H9 (cell line): Measurements from ENCODE around the gene CHRNA4. TPM values are rescaled to one million over a fixed set of nuclear protein-coding genes. Genes with fewer than 3 reads are reported as not detected.

ENCODE experiments used
- DNase-seq: peaks from one replicate; pipeline ENCODE4 v3.0.0-alpha.2; 2017
- H2AFZ ChIP-seq: one replicate; pipeline ENCODE4 v1.6.1; 2013; ENCODE audit warnings: mild to moderate bottlenecking, low read length, control low read depth, moderate library complexity
- H2AK5ac ChIP-seq: 2 replicates; pipeline ENCODE4 v1.6.1; 2013; ENCODE audit warnings: low read length, control low read depth, mixed read lengths; ENCODE audit not compliant: insufficient read length
- H2BK120ac ChIP-seq: one replicate; pipeline ENCODE4 v1.6.1; 2013; ENCODE audit warnings: low read depth, mild to moderate bottlenecking, low read length, control low read depth, inconsistent platforms; ENCODE audit not compliant: poor library complexity, severe bottlenecking
- H2BK12ac ChIP-seq: 2 replicates; pipeline ENCODE4 v1.6.1; 2013; ENCODE audit warnings: low read length, control low read depth, mixed read lengths, low read depth; ENCODE audit not compliant: insufficient read length
- H2BK15ac ChIP-seq: 2 replicates; pipeline ENCODE4 v1.6.1; 2013; ENCODE audit warnings: low read depth, low read length, control low read depth
- H2BK20ac ChIP-seq: one replicate; pipeline ENCODE4 v1.6.1; 2013; ENCODE audit warnings: low read depth, mild to moderate bottlenecking, low read length, control low read depth, inconsistent platforms; ENCODE audit not compliant: poor library complexity, severe bottlenecking
- H2BK5ac ChIP-seq: 2 replicates; pipeline ENCODE4 v1.6.1; 2013; ENCODE audit warnings: low read length, control low read depth, mixed read lengths; ENCODE audit not compliant: insufficient read length
- H3K14ac ChIP-seq: 2 replicates; pipeline ENCODE4 v1.6.1; 2013; ENCODE audit warnings: low read length, control low read depth; ENCODE audit not compliant: insufficient read depth
- H3K18ac ChIP-seq: 2 replicates; pipeline ENCODE4 v1.6.1; 2013; ENCODE audit warnings: low read depth, mild to moderate bottlenecking, mixed read lengths, low read length, control low read depth; ENCODE audit not compliant: insufficient read length
- H3K23ac ChIP-seq: 2 replicates; pipeline ENCODE4 v1.6.1; 2013; ENCODE audit warnings: low read length, control low read depth, mixed read lengths, low read depth; ENCODE audit not compliant: insufficient read length
- H3K23me2 ChIP-seq: 2 replicates; pipeline ENCODE4 v1.6.1; 2013; ENCODE audit warnings: low read depth, mild to moderate bottlenecking, mixed read lengths, low read length, control low read depth; ENCODE audit not compliant: insufficient read length, poor library complexity, severe bottlenecking
- H3K27ac ChIP-seq: 2 replicates; pipeline ENCODE4 v1.5.1; 2013; ENCODE audit warnings: low read length, control low read depth, mixed read lengths, low read depth; ENCODE audit not compliant: insufficient read length
- H3K27me3 ChIP-seq: 2 replicates; pipeline ENCODE4 v1.6.1; 2013; ENCODE audit warnings: low read length, control low read depth, inconsistent platforms; ENCODE audit not compliant: insufficient read depth
- H3K4ac ChIP-seq: 2 replicates; pipeline ENCODE4 v1.6.1; 2013; ENCODE audit warnings: low read depth, mild to moderate bottlenecking, control low read depth, inconsistent platforms, low read length, moderate library complexity
- H3K4me1 ChIP-seq: 2 replicates; pipeline ENCODE4 v1.6.1; 2013; ENCODE audit warnings: low read length, control low read depth, inconsistent platforms; ENCODE audit not compliant: insufficient read depth
- H3K4me2 ChIP-seq: 2 replicates; pipeline ENCODE4 v1.6.1; 2013; ENCODE audit warnings: low read length, control low read depth, mixed read lengths; ENCODE audit not compliant: insufficient read length, insufficient read depth
- H3K56ac ChIP-seq: 2 replicates; pipeline ENCODE4 v1.6.1; 2013; ENCODE audit warnings: low read depth, mild to moderate bottlenecking, mixed read lengths, low read length, control low read depth; ENCODE audit not compliant: insufficient read length
- H3K79me1 ChIP-seq: 2 replicates; pipeline ENCODE4 v1.6.1; 2013; ENCODE audit warnings: low read depth, mild to moderate bottlenecking, moderate library complexity, low read length, control low read depth, inconsistent platforms; ENCODE audit not compliant: insufficient read depth, poor library complexity, severe bottlenecking
- H3K79me2 ChIP-seq: 2 replicates; pipeline ENCODE4 v1.6.1; 2013; ENCODE audit warnings: low read length, control low read depth, inconsistent platforms; ENCODE audit not compliant: insufficient read depth
- H3K9ac ChIP-seq: 2 replicates; pipeline ENCODE4 v1.6.1; 2013; ENCODE audit warnings: low read length, control low read depth, mixed read lengths; ENCODE audit not compliant: insufficient read length; ENCODE audit errors: extremely low read depth
- H3K9me3 ChIP-seq: one replicate; pipeline ENCODE4 v1.6.1; 2013; ENCODE audit warnings: low read depth, low read length, inconsistent platforms; ENCODE audit not compliant: control insufficient read depth
- H3T11ph ChIP-seq: one replicate; pipeline ENCODE4 v1.6.1; 2013; ENCODE audit warnings: mild to moderate bottlenecking, low read length, control low read depth, inconsistent platforms
- H4K20me1 ChIP-seq: one replicate; pipeline ENCODE4 v1.6.1; 2013; ENCODE audit not compliant: control insufficient read depth, insufficient read length, insufficient read depth
- H4K5ac ChIP-seq: 2 replicates; pipeline ENCODE4 v1.6.1; 2013; ENCODE audit warnings: low read depth, mild to moderate bottlenecking, mixed read lengths, low read length, control low read depth; ENCODE audit not compliant: insufficient read length
- H4K8ac ChIP-seq: replicated peaks from 2 replicates; pipeline ENCODE4 v1.6.1; 2013; ENCODE audit warnings: low read length, control low read depth, mixed read lengths, low read depth; ENCODE audit not compliant: insufficient read length
- H4K91ac ChIP-seq: 2 replicates; pipeline ENCODE4 v1.6.1; 2013; ENCODE audit warnings: low read depth, mild to moderate bottlenecking, moderate library complexity, mixed read lengths, low read length, control low read depth; ENCODE audit not compliant: insufficient read length
- H3K27ac Mint-ChIP-seq, 3 experiments: 2 replicates in 2 of 3; 3 replicates in 1 of 3; pipeline ENCODE4 v1.8.0; 2020 to 2021; ENCODE audit warnings: mixed read lengths in 3 of 3, mild to moderate bottlenecking in 1 of 3, moderate library complexity in 1 of 3
- H3K27me3 Mint-ChIP-seq: 2 replicates; pipeline ENCODE4 v1.8.0; 2021; ENCODE audit warnings: low read depth, mild to moderate bottlenecking, moderate library complexity, mixed read lengths
- H3K36me3 Mint-ChIP-seq, 3 experiments: 2 replicates in 2 of 3; 3 replicates in 1 of 3; pipeline ENCODE4 v1.8.0; 2020 to 2021; ENCODE audit warnings: low read depth in 3 of 3, mixed read lengths in 3 of 3; ENCODE audit not compliant: insufficient read depth in 1 of 3
- H3K4me1 Mint-ChIP-seq, 2 experiments: 2 replicates each; pipeline ENCODE4 v1.8.0; 2020; ENCODE audit warnings: mixed read lengths in 2 of 2
- H3K4me3 Mint-ChIP-seq, 2 experiments: 2 replicates in 1 of 2; 3 replicates in 1 of 2; pipeline ENCODE4 v1.8.0; 2020 to 2021; ENCODE audit warnings: mild to moderate bottlenecking in 2 of 2, mixed read lengths in 2 of 2, moderate library complexity in 1 of 2
- H3K9me3 Mint-ChIP-seq, 2 experiments: 2 replicates in 1 of 2; 3 replicates in 1 of 2; pipeline ENCODE4 v1.8.0; 2020; ENCODE audit warnings: mild to moderate bottlenecking in 2 of 2, mixed read lengths in 2 of 2, moderate library complexity in 1 of 2
- CTCF ChIP-seq: fragments of 200-600 bp; sonication (generic); conservative IDR thresholded peaks from 3 replicates; pipeline ENCODE4 v1.8.0; 2021; ENCODE audit warnings: antibody characterized with exemption, mild to moderate bottlenecking
- WGBS: extraction: QIAGEN DNeasy Blood & Tissue Kit; methylation state at CpG from one replicate; pipeline ENCODE4 v1.1.7; 2013; ENCODE audit warnings: missing lambda C conversion rate, low lambda C conversion rate, mixed read lengths; ENCODE audit not compliant: insufficient read length; ENCODE audit errors: extremely low coverage; 5-methylcytosine and 5-hydroxymethylcytosine counted together
- total RNA-seq: library from RNA; stranded (reverse); gene quantifications from 2 replicates; pipeline ENCODE4 v1.2.1, GENCODE V29; 2021

CHRNA4 gene
- total RNA-seq, 1 experiment from 2014 or later: 2.5 TPM

- Histone ChIP-seq H3K56ac (no peak overlapping the region), H3K23ac (no peak overlapping the region), H3K23me2 (peaks cover under 1% of the 10 kb centered on the region), H4K8ac (no peak overlapping the region), H3K79me2 (no peaks in the 10 kb centered on the region), H2BK12ac (no peak overlapping the region), H3K4me2 (no peak overlapping the region), H3K79me1 (no peaks in the 10 kb centered on the region), H3K18ac (no peak overlapping the region), H2AK5ac (no peak overlapping the region), H4K5ac (no peak overlapping the region), H2BK120ac (no peak overlapping the region), H2BK5ac (no peak overlapping the region), H3K27ac (no peak overlapping the region), H2BK20ac (no peak overlapping the region), H3K4me1 (no peaks in the 10 kb centered on the region), H3K27me3 (no peaks in the 10 kb centered on the region; the same call in 1 of the 2 replicates), H3K4ac (no peak overlapping the region), H3K9me3 (no peaks in the 10 kb centered on the region), H3K14ac (no peak overlapping the region; the same call in 1 of the 2 replicates), H4K20me1 (no peaks in the 10 kb centered on the region), H3T11ph (no peak overlapping the region), H2BK15ac (no peak overlapping the region), H3K9ac (no peak overlapping the region), H2AFZ (no peak overlapping the region), H4K91ac (no peak overlapping the region)
- no peak for TF ChIP-seq CTCF
- Mint-ChIP-seq H3K36me3 (no peaks in the 10 kb centered on the region), H3K9me3 (no peaks in the 10 kb centered on the region), H3K27me3 (peaks cover 24% of the 10 kb centered on the region), H3K27ac (no peak overlapping the region), H3K4me1 (peaks cover 5 to 12% of the 10 kb centered on the region in 2 experiments), H3K4me3 (no peak overlapping the region)
- no peak for DNase-seq
- WGBS: no CpG with 5 or more reads among the region's 8 CpGs
These were observed 4.6 kb downstream of the CHRNA4 start for GRCh38 chr20:63356511-63356910.
